ENCODE measurements around the gene ZCCHC10.
"Not testable (repeated sequence)": the region's sequence is repeated elsewhere in the genome, so short reads cannot be mapped to it uniquely, and the experiment has no call there.

Gene ZCCHC10

DNA sequence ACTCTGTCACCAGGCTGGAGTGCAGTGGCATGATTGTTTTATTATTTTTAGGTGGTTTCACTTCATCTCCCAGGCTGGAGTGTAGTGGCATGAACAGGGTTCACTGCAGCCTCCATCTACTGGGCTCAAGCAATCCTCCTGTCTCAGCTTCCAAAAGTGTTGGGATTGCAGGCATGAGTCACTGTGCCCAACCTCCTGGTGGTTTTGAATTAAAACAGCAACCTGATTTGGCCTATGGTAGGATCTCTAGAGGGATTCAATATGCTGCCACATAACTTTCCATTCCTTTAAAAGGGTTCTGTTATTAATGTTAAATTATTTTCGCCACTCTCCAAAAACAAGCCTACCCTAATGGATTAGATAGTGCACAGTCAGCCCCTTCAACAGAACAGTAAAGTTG, 15.6 kb upstream of the ZCCHC10 start:
- no peak for DNase-seq (ENCODE audit: low read depth, low spot score)

DNA sequence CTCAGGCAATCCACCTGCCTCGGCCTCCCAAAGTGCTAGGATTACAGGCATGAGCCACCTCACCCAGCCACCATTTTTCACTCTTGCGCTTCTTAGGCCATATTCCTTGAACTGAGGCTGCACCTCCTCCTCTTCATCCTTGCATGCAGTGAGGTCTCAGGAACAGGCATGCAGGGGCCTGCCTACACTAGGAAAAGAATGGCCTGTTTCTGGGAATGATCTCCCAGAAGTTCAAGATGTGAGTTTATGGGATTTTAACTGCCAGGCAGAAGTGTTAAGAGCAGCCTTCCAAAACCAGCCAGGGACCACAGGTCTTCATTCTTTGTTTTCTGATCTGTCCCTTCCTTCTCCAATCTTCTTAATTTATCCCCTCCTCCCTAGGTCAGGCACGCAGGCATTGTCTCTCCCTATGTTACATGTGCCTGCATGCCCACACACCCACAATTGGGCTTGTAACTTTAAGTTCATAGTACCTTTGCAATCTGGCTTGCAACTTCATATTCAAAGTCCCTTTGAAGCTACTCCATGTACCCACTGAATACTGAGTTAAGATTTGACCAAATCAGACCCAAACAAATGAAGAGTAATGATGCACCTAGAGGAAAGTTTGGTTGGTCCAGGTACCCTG, 14.9 kb upstream of the ZCCHC10 start:
- no peak for DNase-seq (ENCODE audit: low read depth, low spot score)

DNA sequence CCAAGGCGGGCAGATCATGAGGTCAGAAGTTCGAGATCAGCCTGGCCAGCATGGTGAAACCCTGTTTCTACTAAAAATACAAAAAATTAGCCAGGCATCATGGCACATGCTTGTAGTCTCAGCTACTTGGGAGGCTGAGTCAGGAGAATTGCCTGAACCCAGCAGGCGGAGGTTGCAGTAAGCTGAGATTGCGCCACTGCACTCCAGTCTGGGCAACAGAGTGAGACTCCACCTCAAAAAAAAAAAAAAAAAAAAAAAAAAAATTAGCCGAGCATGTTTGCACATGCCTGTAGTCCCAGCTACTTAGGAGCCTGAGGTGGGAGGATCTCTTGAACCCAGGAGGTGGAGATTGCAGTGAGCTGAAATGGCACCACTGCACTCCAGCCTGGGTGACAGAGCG, 10.3 kb upstream of the ZCCHC10 start:
- not testable (repeated sequence) for DNase-seq (ENCODE audit: low read depth, low spot score)

DNA sequence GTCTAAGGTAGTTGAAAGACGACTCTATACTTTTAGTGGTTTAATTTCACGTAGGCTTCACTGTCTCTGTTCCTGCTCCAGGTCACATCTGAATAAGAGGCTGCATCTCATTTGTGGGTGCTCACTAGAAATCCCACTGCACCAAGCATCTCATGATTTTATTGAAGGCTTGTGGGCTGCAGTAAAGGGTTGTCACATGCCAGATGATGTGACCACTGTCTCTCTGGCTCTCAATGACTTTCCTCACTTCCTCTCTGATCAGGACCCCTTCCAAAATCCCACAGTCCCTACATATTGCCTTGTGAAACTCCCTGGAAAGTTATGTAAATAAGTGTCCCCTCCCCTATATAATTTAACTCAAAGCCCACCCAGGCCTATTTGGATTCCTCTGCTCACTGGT, 8.9 kb upstream of the ZCCHC10 start:
- no peak for DNase-seq (ENCODE audit: low read depth, low spot score)

DNA sequence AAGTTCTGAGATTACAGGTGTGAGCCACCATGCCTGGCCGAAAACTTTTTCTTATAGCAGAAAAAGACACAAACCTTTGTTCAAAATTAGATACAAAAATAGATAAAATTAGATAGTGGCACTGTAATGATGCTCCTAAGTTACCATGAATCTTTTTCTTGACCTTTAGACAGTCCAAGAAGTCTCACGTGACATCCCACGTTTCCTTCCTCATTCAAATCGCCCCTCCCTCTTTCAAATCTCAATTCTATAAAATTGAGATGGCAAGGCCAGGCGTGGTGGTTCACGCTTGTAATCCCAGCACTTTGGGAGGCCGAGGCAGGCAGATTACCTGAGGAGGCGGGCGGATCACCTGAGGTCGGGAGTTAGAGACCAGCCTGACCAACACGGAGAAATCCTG, 7.7 kb upstream of the ZCCHC10 start:
- no peak for DNase-seq (ENCODE audit: low read depth, low spot score)

DNA sequence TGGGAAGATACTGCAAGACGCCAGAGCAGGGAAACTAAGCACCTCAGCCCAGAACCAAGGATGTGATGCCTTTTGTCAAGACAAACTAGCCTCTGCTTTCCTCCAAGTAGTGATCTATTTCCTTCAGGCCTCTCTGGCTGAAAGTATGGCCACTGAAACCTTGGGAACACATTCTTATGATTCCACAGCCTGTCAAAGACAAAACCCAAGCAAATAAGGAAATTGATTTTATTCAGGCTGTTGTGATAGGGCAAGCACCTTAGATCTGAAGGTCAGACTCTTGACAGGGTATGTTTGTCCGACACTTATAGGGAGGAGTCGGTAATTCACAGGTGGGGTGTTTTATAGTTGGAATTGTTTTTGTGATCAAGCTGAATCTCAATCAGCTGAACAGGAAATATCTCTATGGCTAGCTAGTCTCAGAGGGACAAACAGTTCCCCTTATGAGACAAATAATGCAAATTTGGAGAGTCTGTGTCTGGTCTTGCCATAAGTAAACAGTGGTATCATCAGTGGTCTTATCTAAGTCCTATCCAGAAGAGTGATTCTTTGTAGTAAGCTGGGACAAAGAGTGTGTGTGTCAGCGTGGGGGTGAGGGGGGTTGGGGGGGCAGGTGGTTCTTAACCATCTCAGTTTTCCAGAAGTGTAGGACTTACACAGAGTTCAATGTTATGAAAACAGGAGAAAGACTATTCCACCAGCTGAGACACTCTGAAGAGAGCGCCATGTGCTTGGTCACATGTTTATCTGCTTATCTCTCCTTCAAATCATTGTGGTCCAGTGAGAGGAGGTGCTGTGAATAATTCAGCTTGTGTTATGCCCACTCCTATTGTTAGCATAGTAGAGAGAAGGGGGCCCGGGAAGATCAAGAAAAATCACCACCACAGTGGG, 6.7 kb upstream of the ZCCHC10 start:
- no peak for DNase-seq (ENCODE audit: low read depth, low spot score)

DNA sequence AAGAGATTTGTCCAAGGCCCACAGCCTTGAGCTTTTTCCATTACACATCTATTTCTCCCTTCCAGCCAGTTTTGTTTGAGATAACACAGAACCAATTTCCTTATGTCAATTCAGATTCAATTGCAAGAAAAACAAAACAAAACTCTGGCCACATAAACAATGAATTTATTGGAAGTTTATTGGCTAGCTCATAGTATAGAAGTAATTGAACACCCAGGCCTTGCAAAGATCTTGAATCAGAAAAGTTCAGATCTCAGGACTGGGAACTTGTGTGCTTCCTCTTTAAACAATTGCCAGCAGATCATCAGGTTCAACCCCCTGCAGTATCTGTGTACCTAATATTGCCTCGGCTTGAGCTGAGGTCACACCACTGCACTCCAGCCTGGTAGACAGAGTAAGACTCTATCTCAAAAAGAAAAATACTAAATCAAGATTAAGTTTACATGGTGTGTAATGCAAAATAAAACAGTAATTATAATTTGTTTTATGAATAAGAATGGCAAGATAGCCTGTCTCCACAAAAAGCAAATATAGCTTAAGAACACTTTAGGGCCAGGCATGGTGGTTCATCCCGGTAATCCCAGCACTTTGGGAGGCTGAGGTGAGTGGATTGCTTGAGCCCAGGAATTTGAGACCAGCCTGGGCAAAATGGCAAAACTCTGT, 4.1 kb upstream of the ZCCHC10 start:
- no peak for DNase-seq (ENCODE audit: low read depth, low spot score)

DNA sequence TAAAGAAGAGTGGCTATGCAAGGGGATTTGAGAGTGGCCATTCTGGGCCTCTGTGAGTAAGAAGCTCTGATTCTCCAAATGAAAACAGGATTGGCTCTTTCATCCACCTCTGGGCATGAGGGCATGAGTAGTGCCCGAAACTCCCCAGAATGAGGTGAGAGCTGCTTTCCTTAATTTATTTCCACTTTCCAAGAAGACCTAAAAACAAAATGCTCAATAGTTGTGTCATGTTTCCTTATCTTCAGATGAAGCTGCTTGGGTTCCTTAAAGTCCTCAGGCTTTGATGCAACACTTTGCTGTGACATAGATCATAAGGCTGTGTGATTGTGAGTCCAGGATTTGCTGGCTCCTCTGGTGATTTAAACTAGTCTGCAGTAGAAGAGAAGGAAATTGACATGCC, 3.1 kb upstream of the ZCCHC10 start:
- DNase-seq (ENCODE audit: low read depth, low spot score): no peak

DNA sequence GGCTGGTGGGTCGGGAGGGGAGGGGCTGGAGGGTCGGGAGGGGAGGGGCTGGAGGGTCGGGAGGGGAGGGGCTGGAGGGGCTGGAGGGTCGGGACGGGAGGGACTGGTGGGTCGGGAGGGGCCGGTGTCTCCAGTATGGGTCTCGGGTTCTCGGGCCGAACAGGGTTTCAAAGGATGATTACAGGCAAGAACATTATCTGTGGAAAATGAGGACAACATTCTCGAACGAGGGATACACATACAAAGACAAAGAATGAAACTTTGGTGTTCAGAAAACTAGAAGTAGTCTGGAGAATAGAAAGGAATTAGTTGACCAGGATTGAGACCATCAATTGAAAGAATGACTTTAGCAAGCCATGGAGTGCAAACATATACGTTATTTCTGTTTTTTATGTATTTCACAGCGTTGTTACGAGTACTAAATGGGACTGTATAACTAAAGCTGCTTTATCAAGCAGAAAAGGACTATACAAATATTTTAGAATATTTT, 360 bp upstream of the ZCCHC10 start:
- DNase-seq (ENCODE audit: low read depth, low spot score): no peak

DNA sequence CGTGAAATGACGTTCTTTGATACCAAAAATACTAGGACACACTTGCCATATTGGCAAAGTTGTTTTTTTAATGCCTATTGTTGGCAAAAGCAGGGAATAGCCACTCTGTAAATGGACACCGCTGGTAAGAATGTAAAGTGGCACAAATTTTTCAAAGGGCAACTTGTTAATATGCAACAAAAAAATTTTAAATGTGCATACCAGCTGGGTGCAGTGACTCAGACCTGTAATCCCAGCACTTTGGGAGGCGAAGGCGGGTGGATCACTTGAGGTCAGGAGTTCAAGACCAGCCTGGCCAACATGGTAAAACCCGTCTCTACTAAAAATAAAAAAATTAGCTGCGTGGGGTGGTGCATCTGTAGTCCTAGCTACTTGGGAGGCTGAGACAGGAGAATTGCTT, 6.9 kb downstream of the ZCCHC10 start:
- DNase-seq (ENCODE audit: low read depth, low spot score): not testable (repeated sequence)

DNA sequence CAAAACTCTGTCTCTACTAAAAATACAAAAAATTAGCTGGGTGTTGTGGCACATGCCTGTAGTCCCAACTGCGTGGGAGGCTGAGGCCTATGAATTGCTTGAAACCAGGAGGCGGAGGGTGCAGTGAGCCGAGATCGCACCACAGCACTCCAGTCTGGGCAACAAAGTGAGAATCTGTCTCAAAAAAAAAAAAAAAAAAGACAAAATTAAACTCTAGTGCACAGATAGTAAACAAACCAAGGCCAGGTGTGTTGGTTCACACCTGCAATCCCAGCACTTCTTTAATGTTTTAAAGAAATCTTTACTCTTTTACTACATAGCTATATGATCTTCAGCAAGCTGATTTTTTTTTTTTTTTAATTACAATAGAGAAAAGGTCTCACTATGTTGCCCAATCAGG, 8.4 kb downstream of the ZCCHC10 start:
- DNase-seq (ENCODE audit: low read depth, low spot score): no peak

DNA sequence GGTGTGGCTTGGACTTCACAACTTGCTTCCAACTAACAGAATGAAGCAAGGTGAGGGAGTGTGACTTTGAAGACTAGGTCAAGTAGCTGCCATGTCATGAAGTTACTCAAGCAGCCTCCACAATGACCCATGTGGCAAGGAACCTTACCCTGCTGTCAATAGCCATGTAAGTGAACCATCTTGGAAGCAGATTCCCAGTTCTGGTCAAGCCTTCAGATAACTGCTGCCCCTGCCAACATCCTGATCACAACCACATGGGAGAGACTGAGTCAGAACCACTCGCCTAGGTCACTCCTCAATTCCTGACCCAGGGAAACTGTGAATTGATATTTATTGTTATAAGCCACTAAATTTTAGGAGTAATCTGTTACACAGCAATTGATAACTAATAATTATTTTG, 10.9 kb downstream of the ZCCHC10 start:
- DNase-seq (ENCODE audit: low read depth, low spot score): no peak

DNA sequence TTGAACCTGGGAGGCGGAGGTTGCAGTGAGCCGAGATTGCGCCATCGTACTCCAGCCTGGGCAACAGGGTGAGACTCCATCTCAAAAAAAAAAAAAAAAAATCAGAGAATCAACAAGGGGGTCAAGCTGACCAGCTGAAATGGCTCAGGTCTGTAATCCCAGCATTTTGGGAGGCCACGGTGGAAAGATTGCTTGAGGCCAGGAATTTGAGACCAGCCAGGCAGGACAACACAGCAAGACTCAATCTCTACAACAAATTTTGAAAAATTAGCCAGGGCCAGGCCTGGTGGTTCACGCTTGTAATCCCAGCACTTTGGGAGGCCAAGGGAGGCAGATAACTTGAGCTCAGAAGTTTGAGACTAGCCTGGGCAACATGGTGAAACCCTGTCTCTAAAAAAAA, 17.9 kb downstream of the ZCCHC10 start:
- not testable (repeated sequence) for DNase-seq (ENCODE audit: low read depth, low spot score)

DNA sequence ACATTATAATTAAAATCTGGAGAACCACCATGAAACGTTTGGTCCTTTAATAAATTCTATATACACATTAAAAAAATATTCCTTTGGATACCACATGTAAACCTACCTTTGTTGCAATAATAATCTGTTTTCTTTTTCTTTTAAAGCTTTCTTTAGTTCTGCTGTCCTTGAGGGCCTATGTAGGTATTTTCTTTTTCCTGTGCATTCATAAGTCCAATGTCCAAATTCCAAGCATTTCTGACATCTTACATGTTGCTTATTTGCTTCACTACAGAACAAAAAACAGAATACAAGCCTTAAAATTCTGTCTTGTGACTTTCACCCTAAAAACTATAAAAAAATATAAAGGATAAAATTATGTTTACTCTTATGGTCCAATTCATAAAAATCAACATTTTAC, 19.7 kb downstream of the ZCCHC10 start:
- DNase-seq (ENCODE audit: low read depth, low spot score): no peak

DNA sequence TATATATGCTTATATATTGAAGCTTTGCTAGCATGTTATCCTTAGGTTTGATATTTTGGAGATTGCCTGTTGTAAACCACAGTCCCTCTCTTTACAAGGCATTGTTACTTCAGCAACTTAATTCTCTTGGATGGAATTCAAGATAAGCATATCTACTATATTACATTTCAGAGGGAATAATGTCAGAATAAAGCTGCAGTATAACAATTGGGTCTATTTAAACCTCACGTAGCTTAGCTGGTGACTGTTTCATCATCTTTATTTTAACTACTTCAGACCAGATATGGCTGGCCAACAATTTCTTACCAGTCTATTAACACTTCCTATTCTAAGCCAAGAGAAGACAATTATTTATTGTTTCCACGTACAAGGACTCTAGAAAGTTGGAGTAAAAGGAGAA, 27.1 kb downstream of the ZCCHC10 start:
- DNase-seq (ENCODE audit: low read depth, low spot score): no peak

DNA sequence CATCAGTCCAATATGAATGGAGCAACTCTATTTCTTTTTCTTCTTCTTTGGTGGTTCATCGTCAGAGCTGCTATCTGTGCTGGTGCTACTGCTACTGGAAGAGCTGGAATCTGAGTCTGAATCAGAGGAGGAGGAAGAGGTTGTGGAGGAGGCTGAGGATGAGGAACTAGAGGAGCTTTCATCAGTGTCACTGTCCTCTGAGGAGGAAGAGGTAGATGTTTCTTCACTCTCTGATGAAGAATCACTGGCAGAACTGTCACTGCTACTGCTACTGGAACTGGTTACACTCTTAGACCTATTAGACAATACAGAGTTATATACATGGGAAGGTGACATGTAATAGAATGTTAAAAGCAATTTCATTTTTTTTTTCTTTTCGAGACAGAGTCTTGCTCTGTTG, 27.8 kb downstream of the ZCCHC10 start:
- no peak for DNase-seq (ENCODE audit: low read depth, low spot score)

DNA sequence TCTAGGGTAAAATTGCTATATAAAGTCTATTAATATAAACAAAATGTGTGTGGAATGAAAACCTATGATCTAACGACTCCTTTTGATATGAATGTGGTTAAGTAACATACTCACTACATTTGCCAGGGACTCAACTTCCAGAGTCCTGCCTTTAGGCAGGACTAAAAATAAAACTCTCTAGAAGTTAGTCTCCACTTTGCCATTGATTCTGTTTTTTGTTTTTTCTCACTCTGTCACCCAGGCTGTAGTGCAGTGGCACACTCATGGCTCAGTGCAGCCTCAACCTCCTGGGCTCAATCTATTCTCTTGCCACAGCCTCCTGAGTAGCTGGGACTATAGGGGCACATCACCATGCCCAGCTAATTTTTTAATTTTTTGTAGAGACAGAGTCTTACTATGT, 30.0 kb downstream of the ZCCHC10 start:
- no peak for DNase-seq (ENCODE audit: low read depth, low spot score)

DNA sequence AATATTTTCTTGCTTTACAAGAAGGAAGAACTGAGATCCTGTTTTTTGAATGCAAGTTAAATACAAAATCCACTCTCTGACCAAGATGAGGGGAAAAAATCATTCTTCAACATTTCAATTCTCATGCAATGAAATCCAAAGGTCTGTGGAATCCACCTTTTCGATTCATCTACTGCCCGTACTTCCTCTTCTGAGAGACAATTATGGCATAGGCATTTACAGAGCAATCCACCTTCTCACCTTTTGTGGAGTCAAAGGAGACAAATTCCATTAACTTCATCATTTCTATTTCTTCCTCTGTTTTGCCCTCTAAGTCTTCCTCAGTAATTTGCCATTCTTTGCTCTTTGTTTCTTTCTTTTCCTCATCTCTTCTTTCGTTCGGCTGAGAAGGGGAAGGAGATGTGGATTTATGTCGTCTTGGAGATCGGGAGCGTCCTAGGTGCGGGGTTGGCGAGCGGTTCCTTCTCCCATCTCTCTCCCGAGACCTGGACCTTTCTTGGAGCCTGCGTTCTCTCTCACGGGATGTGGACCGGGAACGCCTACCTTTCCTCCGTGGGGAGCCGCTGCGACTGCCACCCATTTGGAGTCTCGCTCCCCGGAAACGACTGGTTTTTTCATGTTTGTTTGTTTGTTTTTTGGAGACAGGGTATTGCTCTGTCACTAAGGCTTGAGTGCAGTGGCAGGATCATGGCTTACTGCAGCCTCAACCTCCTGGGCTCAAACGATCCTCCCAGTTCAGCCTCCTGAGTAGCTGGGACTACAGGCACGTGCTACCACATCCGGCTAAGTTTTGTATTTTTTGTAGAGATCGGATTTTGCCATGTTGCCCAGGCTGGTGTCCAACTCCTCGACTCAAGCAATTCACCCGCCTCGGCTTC, 38.6 kb downstream of the ZCCHC10 start:
- DNase-seq (ENCODE audit: low read depth, low spot score): peak; percentile 25

DNA sequence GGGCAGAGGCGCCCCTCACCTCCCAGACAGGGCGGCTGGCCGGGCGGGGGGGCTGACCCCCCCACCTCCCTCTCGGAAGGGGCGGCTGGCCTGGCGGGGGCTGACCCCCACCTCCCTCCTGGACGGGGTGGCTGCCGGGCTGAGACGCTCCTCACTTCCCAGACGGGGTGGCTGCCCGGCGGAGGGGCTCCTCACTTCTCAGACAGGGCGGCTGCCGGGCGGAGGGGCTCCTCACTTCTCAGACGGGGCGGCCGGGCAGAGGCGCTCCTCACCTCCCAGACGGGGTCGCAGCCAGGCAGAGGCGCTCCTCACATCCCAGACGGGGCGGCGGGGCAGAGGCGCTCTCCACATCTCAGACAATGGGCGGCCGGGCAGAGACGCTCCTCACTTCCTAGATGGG, 43.4 kb downstream of the ZCCHC10 start:
- DNase-seq (ENCODE audit: low read depth, low spot score): not testable (repeated sequence)

DNA sequence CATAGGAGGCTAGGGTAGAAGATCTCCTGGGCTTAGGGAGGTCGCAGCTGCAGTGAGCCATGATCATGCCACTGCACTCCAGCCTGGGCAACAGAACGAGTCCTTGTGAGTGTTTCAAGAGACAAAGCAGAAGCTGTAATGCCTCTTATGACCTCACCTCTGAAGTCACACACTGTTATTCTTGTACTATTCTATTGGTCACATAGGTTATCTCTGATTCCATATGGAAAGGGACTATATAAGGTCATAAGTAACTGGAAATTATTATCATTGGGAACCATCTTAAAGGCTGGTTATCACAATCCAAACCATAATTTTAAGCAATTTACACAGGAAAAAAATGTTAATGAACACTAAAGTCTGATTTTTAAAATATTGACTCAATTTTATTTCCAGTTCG, 45.1 kb downstream of the ZCCHC10 start:
- no peak for DNase-seq (ENCODE audit: low read depth, low spot score)

DNA sequence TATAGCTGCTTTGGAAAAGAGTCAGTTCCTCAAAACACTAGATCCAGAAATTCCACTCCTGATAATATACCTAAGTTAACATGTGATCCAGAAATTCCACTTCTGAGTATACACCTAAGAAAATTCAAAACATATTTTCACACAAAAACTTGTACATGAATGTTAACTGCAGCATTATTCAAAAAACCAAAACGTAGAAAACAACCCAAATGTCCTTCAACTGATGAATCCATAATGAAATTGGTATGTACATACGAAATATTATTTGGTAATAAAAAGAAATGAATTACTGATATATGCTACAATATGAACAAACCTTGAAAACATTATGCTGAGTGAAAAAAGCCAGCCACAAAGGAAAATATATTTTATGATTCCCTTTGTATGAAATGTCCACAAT, 46.4 kb downstream of the ZCCHC10 start:
- no peak for DNase-seq (ENCODE audit: low read depth, low spot score)
